HG02571 (cell line): Measurements from ENCODE around the gene MAP2.

Experiments
- ATAC-seq: cut with Tn5 transposase; IDR thresholded peaks from one replicate; pipeline ENCODE4 v1.9.1; 2021; ENCODE audit warnings: mild to moderate bottlenecking, moderate library complexity; ENCODE audit not compliant: unreplicated experiment

The MAP2 gene

DNA sequence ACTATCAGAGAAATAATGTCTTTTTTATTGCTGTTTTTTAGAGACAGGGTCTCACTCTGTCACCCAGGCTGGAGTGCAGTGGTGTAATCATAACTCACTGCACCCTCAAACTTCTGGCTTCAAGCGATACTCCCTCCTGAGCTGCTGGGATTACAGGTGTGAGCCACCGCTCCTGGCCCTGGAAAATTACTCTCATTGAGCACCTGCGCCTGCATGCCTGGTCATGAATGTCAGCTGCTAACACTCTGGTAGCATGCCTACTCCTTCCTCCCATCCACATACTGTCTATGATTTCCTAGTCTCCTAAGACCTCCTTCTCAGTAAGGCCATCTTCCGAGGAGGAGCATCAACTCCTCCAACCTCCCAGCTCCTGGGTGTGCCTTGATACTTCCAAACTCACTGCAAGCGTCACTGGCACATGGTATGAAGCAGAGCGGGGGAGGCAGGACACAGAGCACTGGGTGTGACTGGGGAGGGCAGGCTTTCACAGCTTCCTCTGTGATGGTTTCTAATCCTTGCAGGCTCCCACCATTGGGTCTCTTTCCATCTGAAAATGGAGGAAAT is 1.6 kb upstream of the MAP2 start:
- ATAC-seq = no peak

DNA sequence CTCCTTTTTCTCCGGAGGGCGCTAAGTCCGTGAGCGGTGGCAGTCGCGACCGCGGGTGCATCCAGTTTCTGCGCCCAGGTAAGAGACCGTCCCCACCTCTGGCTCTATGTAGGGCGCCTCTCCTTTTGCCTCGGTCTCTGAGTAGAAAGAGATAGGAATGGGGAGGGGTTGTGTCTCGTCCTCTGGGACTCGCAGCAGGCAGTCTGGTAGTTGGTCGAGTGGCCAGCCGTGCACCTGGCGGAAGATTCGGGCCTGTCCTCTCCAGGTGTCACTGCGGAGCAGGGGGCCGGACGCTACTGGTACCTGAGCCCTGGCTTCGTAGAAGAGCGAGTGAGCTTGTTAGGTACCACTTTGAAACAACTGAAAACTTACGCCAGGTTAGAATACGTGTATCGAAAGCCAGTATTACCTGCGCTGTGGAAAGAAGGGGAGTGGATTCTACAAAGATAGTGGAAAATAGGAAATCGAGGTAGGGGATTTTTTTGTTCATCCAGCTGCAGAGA is 403 bp downstream of the MAP2 start:
- ATAC-seq = peak; percentile 21

DNA sequence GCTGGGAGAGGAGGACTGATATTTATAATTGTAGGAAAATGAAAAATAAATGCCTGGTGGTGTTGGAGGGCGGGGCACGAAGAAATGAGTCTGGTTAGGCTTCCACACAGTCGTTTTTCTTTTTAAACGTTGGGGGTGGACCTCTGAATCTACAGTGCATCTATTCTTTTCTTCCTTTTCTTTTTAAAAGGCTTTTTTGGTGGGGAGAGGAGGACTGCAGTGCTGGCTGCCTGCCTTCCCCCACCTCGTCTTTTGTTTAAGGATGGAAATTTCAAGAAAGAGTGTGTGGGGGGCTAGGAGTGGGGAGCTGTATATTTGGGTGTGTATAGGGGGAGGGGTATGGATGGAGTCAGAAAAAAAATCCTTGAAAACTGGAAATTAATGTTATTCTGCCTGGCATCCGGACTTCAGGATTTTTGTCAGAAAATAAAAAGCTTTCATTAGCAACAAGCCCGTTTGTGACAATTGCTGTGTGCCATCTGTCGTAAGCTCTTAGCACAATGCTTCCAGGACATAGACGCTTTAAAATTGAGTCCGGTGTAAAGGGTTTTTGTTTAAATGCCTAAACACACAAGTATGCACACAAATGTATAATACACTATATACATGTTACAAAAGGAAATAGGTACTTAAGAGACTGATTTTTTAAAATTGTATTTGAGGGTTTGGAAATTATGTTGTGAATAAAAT is 1.1 kb downstream of the MAP2 start:
- no peak for ATAC-seq

- no peak for ATAC-seq
Measured at GRCh38 chr2:209425471-209426071, 1.7 kb downstream of the MAP2 start.

DNA sequence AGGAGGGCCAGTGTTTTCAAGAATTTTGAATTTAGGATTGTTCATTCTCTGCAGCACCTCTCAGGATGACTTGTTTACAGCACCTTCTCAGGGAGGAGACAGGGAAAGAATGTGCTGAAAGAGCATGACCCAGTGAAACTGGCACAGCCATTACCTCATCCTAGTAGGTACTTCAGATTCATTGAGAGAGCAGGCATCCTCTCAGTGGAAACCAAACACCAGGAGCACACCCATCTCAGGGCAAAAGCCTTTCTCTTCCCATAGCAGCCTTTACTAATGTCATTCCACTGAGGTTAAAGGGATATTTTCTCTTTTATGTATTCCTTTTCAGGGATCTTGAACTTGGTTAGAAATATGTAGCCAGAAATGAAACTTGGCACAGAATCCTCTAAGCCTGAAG is 2.6 kb downstream of the MAP2 start:
- ATAC-seq = no peak

DNA sequence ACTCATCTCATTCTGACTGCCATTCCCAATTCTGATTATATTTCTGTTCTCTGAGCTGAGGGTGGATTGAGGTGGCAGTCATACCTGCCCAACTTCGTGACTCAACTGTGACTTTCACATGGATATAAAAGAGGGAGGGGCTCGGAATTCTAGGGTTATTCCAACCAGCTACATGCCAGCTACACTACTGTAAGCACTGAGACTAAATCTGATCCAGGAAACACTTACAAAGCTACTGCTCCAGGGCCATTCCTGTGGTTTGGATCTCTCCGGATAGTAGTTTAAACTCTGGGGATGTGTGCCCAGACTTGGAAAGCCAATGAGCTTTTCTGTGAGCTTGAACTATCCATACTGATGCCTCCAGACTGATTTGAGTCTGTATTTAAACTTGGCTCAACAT is 7.9 kb downstream of the MAP2 start:
- ATAC-seq = no peak

DNA sequence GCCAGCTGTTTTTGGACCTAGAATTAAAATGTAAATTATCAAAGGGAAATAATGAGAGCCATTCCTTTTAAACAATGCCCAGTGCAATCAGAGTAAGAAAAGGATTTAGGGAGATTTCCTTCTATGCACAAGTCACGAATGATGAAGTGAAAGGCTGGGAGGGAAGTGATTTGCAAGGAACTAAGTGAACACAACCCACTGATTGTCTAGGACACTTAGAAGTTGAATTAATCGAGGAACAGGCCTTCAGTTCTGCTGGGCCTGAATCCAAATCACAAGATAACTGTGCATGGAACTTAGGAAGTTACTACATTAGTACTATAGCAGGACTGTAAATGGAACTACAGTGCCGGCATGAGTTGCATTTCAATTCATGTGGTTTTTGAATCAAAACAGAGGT is 17.7 kb downstream of the MAP2 start:
- no peak for ATAC-seq

GRCh38 chr2:209442939-209443338 is 19.1 kb downstream of the MAP2 start:
- no peak for ATAC-seq

DNA sequence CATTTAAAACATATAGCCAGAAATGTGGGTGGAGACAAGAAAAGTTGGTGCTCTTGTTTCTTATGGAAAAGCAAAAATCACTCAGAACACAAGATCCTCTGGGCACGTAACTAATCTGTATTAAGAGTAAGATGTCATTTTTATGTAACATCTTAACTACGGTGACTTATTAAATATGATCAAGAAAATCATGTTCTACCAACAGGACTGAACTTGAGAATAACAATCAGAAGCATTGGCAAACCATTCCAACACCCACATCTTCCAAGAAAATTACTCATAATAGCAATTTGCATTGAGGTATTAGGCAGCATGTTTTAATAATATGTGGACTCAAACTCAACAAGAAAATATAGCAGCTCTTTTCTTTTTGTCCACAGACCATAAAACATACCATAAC is 21.6 kb downstream of the MAP2 start:
- ATAC-seq = no peak

DNA sequence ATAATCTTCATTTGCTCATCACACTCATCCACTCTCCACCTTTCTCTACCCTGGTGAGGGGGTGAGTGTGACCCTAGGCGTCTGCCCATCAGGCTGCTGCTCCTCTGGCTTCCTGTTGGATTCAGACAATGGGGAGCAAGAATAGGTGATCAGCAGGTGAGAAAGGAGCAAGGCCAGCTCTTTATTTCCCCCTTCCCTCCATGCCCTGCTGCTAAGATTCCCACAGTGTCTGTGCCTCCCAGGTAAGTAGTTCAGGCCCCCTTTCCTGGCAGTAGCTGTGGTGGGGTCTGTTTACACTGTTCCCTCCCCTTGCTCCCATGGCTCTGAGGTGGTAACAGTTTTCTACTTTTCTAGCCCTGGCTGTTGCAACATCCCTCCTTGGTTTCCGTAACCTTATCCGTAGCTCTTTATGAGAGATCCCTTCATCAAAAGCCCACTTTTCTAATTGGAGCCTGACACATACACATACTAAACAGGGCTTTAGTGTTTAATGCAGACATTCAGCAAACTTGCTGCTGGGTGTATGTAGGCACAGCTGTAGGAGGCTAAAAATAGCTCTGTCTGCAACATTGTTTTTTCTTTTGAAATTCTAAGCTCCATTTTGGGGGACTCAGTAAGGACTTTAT is 27.5 kb downstream of the MAP2 start:
- no peak for ATAC-seq

DNA sequence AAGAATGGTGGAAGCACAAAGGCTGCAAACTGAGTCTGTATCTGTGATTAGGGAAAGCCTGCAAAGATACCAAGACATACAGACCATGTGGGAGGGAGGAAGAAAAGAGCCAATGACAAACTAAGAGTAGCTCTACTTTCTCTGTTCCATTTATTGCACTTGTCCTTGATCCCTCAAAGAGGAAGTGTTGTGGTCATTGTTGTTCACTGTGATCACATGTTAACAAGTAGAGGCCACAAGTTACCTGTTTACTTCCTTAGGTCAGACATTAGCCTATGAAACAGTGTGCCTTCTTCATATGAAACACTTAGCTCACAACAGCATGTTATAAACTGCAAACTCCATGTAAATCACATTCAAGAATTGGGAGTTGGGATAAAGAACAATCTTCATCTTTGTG is 32.6 kb downstream of the MAP2 start:
- ATAC-seq = no peak

- ATAC-seq = no peak
Measured at GRCh38 chr2:209458008-209458979, 34.4 kb downstream of the MAP2 start.

GRCh38 chr2:209459359-209459758 is 35.5 kb downstream of the MAP2 start:
- ATAC-seq = no peak

DNA sequence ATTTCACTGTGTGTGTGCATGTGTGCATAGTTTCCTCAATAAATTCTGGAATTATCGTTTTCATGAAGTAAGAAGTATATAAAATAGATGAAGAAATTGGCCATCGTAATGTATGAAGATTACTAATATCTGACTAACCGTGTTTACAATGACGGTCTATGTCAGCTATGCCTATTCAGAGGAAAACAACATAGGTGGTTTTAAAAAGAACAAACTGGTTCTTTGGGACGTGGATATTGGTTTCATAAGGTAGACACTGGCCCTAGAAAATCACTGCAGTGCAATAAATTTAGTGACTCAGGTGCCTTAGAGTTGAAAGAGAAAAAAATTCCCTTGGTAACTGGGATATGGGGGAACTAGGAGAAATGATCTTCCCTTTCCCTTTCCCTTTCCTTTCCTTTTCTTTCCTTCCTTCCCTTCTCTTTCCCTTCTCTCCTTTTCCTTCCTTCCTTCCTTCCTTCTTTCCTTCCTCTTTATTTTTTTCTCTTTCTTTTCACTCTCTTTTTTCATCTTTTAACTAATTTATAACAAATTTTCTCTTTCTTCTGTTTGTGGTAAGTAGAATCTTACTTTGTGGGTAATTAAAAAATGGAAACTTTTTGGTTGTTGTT is 36.4 kb downstream of the MAP2 start:
- ATAC-seq = no peak

- no peak for ATAC-seq
Measured at GRCh38 chr2:209463226-209463625, 39.4 kb downstream of the MAP2 start.

DNA sequence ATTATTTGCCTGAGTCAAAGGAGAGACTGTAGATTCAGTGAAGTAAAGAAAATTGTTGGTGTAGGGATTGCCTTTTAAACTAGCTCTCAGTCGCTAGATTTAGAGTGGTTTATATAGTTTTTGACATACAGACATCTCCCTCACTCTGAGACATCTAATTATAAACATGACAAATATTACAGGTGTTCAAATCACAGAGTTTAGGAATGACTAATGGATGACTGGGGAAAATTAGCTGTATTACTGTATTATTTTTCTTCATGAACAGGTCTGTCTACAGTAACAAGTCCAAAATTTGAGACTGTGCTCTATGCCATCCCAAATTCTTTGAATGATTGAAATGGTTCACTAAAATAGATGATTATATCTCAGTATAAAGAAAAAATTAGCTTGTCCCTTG is 40.0 kb downstream of the MAP2 start:
- no peak for ATAC-seq

DNA sequence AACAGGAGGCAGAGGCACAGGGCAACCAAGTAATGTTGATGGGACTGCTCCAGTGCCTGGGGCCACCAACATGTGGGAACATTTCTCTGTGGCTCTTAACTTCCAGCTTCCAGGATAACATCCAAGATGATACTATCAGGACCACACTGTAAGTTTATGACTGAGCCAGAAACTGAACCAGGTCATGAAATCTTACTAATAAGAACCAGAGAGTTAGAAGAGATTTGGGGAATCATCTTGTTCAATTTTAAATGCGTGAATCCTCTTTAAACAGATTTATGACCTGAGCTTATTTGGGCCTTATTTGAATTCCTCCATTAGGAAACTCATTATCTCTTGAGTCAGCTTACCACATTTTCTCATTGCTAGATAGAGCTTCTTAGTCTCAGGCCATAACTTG is 45.0 kb downstream of the MAP2 start:
- ATAC-seq = no peak

DNA sequence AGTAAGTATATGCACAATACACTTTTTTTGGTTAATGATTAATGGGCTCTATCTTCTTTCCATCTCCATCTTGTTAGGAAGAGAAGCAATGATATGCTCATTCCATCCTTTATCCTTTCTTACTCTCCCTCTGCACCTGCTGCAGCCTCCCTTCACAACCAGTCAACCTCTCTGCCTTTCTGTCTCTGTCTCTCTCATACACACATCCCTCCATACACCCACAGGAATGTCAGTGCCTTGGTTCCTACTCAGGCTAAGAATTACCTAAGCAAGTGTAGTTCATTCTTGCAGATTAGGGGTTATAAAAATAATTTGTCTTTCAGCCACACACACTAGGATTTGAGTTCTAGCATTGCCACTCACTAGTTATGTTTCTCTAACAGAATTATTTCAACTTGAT is 45.6 kb downstream of the MAP2 start:
- no peak for ATAC-seq

- no peak for ATAC-seq
Measured at GRCh38 chr2:209470466-209470865, 46.6 kb downstream of the MAP2 start.

GRCh38 chr2:209471037-209471436 is 47.2 kb downstream of the MAP2 start:
- ATAC-seq = no peak
